ENCODE results near the gene PCNP. TPM values are rescaled to one million over a fixed set of nuclear protein-coding genes. Genes with fewer than 3 reads are reported as not detected.
"Not testable (repeated sequence)": the region's sequence is repeated elsewhere in the genome, so short reads cannot be mapped to it uniquely, and the experiment has no call there.

PCNP gene
- total RNA-seq, 1 donor from 2014 or later = 72.0 TPM

DNA sequence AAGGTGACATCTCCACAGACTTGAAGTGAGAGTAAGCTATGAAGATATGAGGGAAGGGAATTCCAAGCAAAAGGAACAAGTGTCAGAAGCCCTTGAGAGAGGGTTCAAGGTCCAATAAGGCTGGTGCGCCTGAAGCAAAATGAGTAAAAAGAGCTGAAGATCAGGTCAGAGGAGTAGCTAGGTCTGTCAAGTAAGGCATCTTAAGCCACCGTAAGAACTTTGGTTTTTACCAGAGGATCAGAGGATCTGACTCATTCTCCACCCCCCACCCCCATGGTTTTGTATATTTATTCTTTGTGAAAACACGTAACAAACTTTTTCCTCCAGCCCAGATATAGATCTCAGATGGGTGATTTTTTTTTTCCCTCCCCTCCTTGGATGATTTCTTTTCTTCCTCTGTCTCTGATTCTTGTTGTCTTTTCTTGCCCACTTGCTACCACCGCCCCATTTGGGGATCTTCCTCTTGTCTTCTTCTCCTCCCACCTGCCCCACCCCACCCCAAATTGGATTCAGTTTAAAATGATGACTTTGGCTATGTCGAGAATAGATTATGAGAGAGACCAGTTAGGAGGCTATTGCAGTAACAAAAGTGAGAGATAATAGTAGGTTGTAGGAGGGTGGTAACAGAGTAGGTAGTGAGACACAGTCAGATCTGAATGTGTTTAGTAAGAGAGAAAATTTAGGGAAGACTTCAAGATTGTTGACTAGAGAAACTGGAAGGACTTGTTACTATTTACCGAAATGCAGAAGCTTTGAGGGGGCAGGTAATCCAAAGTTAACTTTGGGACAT is 6.3 kb upstream of the PCNP start:
- Histone ChIP-seq H3K4me1 (ENCODE audit: control insufficient read depth in 3 of 3, insufficient read depth in 3 of 3, low read length in 3 of 3) (peaks cover 4 to 9% (median 6%) of the 10 kb centered on the region in 3 donors), H3K27me3 (ENCODE audit: control insufficient read depth in 3 of 3, insufficient read depth in 3 of 3, low read length in 3 of 3) (no peaks in the 10 kb centered on the region), H3K9ac (ENCODE audit: low read depth in 1 of 3, low read length in 3 of 3) (no peak overlapping the region), H3K27ac (ENCODE audit: low read depth, low read length) (no peak overlapping the region), H3K4me3 (ENCODE audit: low read length in 3 of 3) (no peak overlapping the region), H3K36me3 (ENCODE audit: control insufficient read depth in 3 of 3, insufficient read depth in 3 of 3, low read length in 3 of 3) (peaks cover 10 to 20% (median 14%) of the 10 kb centered on the region in 3 donors), H3K9me3 (ENCODE audit: control insufficient read depth in 3 of 3, low read length in 3 of 3) (no peaks in the 10 kb centered on the region)

DNA sequence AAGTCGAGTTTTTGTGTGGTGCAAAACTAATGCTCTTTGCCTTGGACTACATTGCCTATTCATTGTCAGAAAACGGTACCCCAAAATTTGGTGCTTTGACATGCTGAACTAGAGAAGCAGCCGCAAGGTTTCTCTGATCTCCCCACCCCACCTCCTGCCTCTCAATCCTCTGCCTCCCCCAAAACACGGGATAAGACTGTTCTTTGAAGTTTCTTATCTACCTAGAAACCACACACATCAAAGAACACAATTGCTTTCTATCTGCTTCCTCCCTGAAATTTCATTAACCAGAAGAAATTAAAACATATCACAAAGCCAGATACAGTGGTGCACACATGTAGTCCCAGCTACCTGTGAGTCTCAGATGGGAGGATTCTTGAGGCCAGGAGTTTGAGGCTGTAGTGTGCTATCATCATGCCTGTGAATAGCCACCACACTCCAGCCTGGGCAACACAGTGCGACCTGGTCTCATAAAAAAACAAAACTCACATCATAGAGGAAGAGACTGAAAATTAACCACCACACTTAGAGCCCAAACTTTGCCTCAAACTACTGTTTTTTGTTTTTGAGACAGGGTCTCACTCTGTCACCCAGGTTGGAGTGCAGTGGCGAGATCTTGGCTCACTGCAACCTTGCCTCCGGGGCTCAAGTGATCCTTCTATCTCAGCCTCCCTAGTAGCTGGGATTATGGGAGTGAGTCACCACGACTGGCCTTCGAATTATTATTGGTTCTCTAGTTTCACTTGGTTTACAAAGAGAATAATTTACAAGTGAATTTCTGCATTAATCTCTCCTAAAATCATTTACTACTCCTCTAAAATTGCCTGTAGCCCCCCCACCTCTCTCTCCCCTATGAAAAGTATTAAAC is 2.7 kb upstream of the PCNP start:
- no peak overlapping the region for H3K27ac ChIP-seq (ENCODE audit: low read depth, low read length)
- H3K4me1 ChIP-seq (ENCODE audit: control insufficient read depth in 3 of 3, insufficient read depth in 3 of 3, low read length in 3 of 3) = peaks cover 11 to 15% (median 12%) of the 10 kb centered on the region in 3 donors
- no peaks in the 10 kb centered on the region for H3K9me3 ChIP-seq (ENCODE audit: control insufficient read depth in 3 of 3, low read length in 3 of 3)
- no peaks in the 10 kb centered on the region for H3K27me3 ChIP-seq (ENCODE audit: control insufficient read depth in 3 of 3, insufficient read depth in 3 of 3, low read length in 3 of 3)
- H3K36me3 ChIP-seq (ENCODE audit: control insufficient read depth in 3 of 3, insufficient read depth in 3 of 3, low read length in 3 of 3) = peaks cover under 1 to 9% (median 6%) of the 10 kb centered on the region in 3 donors
- H3K9ac ChIP-seq (ENCODE audit: low read depth in 1 of 3, low read length in 3 of 3) = no peak overlapping the region
- no peak overlapping the region for H3K4me3 ChIP-seq (ENCODE audit: low read length in 3 of 3)

DNA sequence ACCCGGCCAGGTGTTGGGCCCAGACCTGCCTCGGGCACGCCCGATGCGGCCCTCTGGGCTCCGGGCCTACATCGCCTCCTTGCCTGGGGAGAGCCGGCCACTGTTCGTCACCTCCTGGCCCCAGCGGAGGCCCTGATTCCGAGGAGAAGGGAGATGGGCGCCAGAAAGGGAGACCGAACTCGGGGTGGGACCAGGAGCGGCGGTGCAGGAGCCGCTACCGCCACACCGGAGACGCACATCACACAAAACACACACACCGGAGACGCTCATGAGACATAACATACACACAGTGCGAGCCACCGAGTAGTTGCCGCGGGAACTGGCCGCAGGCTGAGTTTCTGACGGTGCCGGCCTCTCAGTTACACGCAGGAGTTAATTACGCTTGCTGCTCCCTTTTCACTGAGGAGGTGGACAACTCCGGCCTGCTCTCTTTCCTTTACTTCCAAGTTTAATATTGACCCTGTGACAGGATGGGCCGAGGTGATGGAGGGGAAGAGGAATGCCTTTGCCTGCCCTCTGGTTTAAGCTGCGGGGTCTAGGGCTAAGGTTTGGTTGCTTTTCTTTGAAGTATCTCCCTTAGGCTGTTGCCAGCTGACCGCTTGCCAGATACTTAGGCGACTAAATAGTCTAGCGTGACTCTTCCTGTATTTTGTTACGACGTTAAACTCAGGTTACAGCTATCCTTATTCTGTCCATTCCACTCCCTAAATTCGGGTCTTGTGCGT is 570 bp downstream of the PCNP start:
- no peaks in the 10 kb centered on the region for H3K27me3 ChIP-seq (ENCODE audit: control insufficient read depth in 3 of 3, insufficient read depth in 3 of 3, low read length in 3 of 3)
- peak overlapping the region; percentile 94 to 98 (median 98) for H3K9ac ChIP-seq (ENCODE audit: low read depth in 1 of 3, low read length in 3 of 3)
- peak overlapping the region; percentile 86 to 100 (median 98) for H3K4me3 ChIP-seq (ENCODE audit: low read length in 3 of 3)
- H3K4me1 ChIP-seq (ENCODE audit: control insufficient read depth in 3 of 3, insufficient read depth in 3 of 3, low read length in 3 of 3) = peaks cover 16 to 34% (median 19%) of the 10 kb centered on the region in 3 donors
- no peaks in the 10 kb centered on the region for H3K9me3 ChIP-seq (ENCODE audit: control insufficient read depth in 3 of 3, low read length in 3 of 3)
- peaks cover 0 to 5% (median under 1%) of the 10 kb centered on the region in 3 donors for H3K36me3 ChIP-seq (ENCODE audit: control insufficient read depth in 3 of 3, insufficient read depth in 3 of 3, low read length in 3 of 3)
- H3K27ac ChIP-seq (ENCODE audit: low read depth, low read length) = peak overlapping the region; percentile 94

DNA sequence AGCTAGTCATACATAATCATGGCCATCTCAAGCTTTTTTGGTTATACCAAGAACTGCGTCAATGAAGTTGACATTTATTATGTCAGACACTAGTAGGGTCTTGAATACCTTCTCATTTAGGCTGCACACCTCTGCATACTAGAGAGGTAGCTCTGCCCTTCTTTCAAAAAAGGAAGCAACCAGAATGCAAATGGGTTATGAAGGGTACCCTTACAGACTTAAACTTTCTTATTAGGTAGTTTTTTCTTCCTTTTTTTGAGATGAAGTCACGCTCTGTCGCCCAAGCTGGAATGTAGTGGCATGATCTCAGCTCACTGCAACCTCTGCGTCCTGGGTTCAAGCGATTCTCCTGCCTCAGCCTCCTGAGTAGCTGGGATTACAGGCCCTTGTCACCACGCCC is 3.3 kb downstream of the PCNP start:
- H3K4me3 ChIP-seq (ENCODE audit: low read length in 3 of 3) = no peak overlapping the region
- no peak overlapping the region for H3K9ac ChIP-seq (ENCODE audit: low read depth in 1 of 3, low read length in 3 of 3)
- no peaks in the 10 kb centered on the region for H3K27me3 ChIP-seq (ENCODE audit: control insufficient read depth in 3 of 3, insufficient read depth in 3 of 3, low read length in 3 of 3)
- H3K4me1 ChIP-seq (ENCODE audit: control insufficient read depth in 3 of 3, insufficient read depth in 3 of 3, low read length in 3 of 3) = peaks cover 16 to 38% (median 19%) of the 10 kb centered on the region in 3 donors
- H3K36me3 ChIP-seq (ENCODE audit: control insufficient read depth in 3 of 3, insufficient read depth in 3 of 3, low read length in 3 of 3) = peaks cover 4 to 9% (median 5%) of the 10 kb centered on the region in 3 donors
- H3K27ac ChIP-seq (ENCODE audit: low read depth, low read length) = no peak overlapping the region
- no peaks in the 10 kb centered on the region for H3K9me3 ChIP-seq (ENCODE audit: control insufficient read depth in 3 of 3, low read length in 3 of 3)

DNA sequence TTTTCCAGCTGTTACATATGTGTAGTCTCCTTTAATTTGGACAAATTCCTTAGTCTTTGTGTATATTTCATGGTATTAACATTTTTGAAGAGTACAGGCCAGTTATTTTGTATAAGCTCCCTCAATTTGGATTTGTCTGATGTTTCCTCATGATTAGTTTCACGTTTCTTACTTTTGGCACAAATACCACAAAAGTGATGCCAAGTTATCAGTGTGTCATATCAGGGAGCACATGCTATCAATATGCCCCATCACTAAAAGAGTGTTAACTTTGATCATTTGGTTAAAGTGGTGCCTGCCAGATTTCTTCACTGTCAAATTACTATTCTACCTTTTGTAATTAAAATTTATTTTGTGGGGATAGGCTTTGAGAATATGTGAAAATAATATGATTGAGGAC is 14.6 kb downstream of the PCNP start:
- H3K9ac ChIP-seq (ENCODE audit: low read depth in 1 of 3, low read length in 3 of 3) = no peak overlapping the region

DNA sequence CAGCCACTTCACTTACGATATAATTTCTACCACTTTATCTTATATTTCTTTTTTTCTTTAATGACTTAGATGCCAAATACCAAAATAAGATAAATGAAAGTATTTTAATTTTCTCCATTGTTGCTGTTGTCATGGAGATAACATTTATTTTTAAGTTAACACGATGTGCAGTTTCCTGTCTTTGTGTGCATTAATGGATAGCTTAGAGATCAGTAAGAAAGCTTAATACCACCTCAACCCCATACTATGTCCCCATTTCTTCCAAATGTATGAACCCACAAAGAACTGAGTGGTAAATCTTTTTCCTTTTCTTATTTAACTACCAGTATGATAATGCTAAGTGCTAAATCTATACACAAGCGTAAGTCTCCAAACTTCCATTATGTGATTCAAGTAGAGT is 17.1 kb downstream of the PCNP start:
- Histone ChIP-seq H3K9me3 (ENCODE audit: control insufficient read depth in 3 of 3, low read length in 3 of 3) (no peaks in the 10 kb centered on the region), H3K36me3 (ENCODE audit: control insufficient read depth in 3 of 3, insufficient read depth in 3 of 3, low read length in 3 of 3) (peaks cover 9 to 29% (median 17%) of the 10 kb centered on the region in 3 donors), H3K4me3 (ENCODE audit: low read length in 3 of 3) (no peak overlapping the region), H3K27me3 (ENCODE audit: control insufficient read depth in 3 of 3, insufficient read depth in 3 of 3, low read length in 3 of 3) (no peaks in the 10 kb centered on the region), H3K9ac (ENCODE audit: low read depth in 1 of 3, low read length in 3 of 3) (no peak overlapping the region), H3K4me1 (ENCODE audit: control insufficient read depth in 3 of 3, insufficient read depth in 3 of 3, low read length in 3 of 3) (no peaks in the 10 kb centered on the region), H3K27ac (ENCODE audit: low read depth, low read length) (no peak overlapping the region)

More for the DNA sequence above, 14.6 kb downstream of the PCNP start:
- no peaks in the 10 kb centered on the region for H3K4me1 ChIP-seq (ENCODE audit: control insufficient read depth in 3 of 3, insufficient read depth in 3 of 3, low read length in 3 of 3)
- peaks cover 13 to 22% (median 19%) of the 10 kb centered on the region in 3 donors for H3K36me3 ChIP-seq (ENCODE audit: control insufficient read depth in 3 of 3, insufficient read depth in 3 of 3, low read length in 3 of 3)
- H3K27ac ChIP-seq (ENCODE audit: low read depth, low read length) = no peak overlapping the region
- no peaks in the 10 kb centered on the region for H3K27me3 ChIP-seq (ENCODE audit: control insufficient read depth in 3 of 3, insufficient read depth in 3 of 3, low read length in 3 of 3)
- no peak overlapping the region for H3K4me3 ChIP-seq (ENCODE audit: low read length in 3 of 3)
- H3K9me3 ChIP-seq (ENCODE audit: control insufficient read depth in 3 of 3, low read length in 3 of 3) = no peaks in the 10 kb centered on the region

DNA sequence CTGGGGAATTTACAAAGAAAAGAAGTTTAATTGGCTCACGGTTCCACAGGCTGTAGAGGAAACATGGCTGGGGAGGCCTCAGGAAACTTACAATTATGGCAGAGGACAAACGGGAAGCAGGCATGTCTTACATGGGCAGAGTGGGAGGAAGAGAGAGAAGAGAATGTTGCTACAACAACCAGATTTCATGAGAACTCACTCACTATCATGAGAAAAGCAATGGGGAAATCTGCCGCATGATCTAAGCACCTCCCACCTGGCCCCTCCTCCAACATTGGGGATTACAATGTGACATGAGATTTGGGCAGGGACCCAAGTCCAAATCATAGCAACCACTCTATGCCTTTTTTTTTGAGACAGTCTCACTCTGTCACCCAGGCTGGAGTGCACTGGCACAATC is 28.8 kb downstream of the PCNP start:
- peaks cover 0 to 2% (median 0%) of the 10 kb centered on the region in 3 donors for H3K36me3 ChIP-seq (ENCODE audit: control insufficient read depth in 3 of 3, insufficient read depth in 3 of 3, low read length in 3 of 3)
- no peak overlapping the region for H3K9ac ChIP-seq (ENCODE audit: low read depth in 1 of 3, low read length in 3 of 3)
- H3K27ac ChIP-seq (ENCODE audit: low read depth, low read length) = no peak overlapping the region
- no peak overlapping the region for H3K4me3 ChIP-seq (ENCODE audit: low read length in 3 of 3)
- no peaks in the 10 kb centered on the region for H3K9me3 ChIP-seq (ENCODE audit: control insufficient read depth in 3 of 3, low read length in 3 of 3)
- H3K4me1 ChIP-seq (ENCODE audit: control insufficient read depth in 3 of 3, insufficient read depth in 3 of 3, low read length in 3 of 3) = no peaks in the 10 kb centered on the region
- no peaks in the 10 kb centered on the region for H3K27me3 ChIP-seq (ENCODE audit: control insufficient read depth in 3 of 3, insufficient read depth in 3 of 3, low read length in 3 of 3)

DNA sequence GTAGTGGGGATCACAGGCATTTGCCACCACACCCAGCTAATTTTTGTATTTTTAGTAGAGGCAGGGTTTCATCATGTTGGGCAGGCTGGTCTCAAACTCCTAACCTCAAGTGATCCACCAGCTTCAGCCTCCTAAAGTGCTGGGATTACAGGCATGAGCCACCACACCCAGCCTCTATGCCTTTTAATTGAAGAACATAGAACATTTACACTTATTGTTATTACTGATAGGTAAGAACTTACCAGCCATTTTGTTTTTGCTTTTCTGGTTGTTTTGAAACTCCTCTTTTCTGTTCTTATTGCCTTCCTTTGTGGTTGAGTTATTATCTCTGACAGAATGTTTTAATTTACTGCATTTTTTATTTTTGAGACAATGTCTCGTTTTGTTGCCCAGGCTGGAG is 29.2 kb downstream of the PCNP start:
- H3K4me3 ChIP-seq (ENCODE audit: low read length in 3 of 3) = no peak overlapping the region
- no peak overlapping the region for H3K27ac ChIP-seq (ENCODE audit: low read depth, low read length)
- H3K4me1 ChIP-seq (ENCODE audit: control insufficient read depth in 3 of 3, insufficient read depth in 3 of 3, low read length in 3 of 3) = no peaks in the 10 kb centered on the region

DNA sequence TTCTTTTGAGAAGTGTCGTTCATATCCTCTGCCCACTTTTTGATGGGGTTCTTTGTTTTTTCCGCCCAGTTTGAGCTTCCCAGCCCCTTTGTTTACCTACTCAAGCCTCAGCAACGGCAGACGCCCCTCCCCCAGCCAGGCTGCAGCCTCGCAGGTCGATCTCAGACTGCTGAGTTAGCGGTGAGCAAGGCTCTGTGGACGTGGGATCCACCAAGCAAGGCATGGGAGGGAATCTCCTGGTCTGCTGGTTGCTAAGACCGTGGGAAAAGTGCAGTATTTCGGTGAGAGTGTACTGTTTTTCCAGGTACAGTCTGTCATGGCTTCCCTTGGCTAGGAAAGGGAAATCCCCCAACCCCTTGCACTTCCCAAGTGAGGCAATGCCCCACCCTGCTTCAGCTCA is 31.4 kb downstream of the PCNP start:
- H3K4me3 ChIP-seq (ENCODE audit: low read length in 3 of 3); H3K27me3 ChIP-seq (ENCODE audit: control insufficient read depth in 3 of 3, insufficient read depth in 3 of 3, low read length in 3 of 3); H3K4me1 ChIP-seq (ENCODE audit: control insufficient read depth in 3 of 3, insufficient read depth in 3 of 3, low read length in 3 of 3); H3K36me3 ChIP-seq (ENCODE audit: control insufficient read depth in 3 of 3, insufficient read depth in 3 of 3, low read length in 3 of 3); H3K9me3 ChIP-seq (ENCODE audit: control insufficient read depth in 3 of 3, low read length in 3 of 3); H3K9ac ChIP-seq (ENCODE audit: low read depth in 1 of 3, low read length in 3 of 3); H3K27ac ChIP-seq (ENCODE audit: low read depth, low read length): not testable (repeated sequence)

More for the DNA sequence above, 29.2 kb downstream of the PCNP start:
- H3K36me3 ChIP-seq (ENCODE audit: control insufficient read depth in 3 of 3, insufficient read depth in 3 of 3, low read length in 3 of 3) = peaks cover 0 to 2% (median 0%) of the 10 kb centered on the region in 3 donors
- no peak overlapping the region for H3K9ac ChIP-seq (ENCODE audit: low read depth in 1 of 3, low read length in 3 of 3)
- no peaks in the 10 kb centered on the region for H3K9me3 ChIP-seq (ENCODE audit: control insufficient read depth in 3 of 3, low read length in 3 of 3)
- H3K27me3 ChIP-seq (ENCODE audit: control insufficient read depth in 3 of 3, insufficient read depth in 3 of 3, low read length in 3 of 3) = no peaks in the 10 kb centered on the region

All from skeletal muscle tissue (tissue), 4 donors.